ENCODE results near the gene SGMS1.
"Not testable (repeated sequence)": the region's sequence is repeated elsewhere in the genome, so short reads cannot be mapped to it uniquely, and the experiment has no call there.

SGMS1 gene

DNA sequence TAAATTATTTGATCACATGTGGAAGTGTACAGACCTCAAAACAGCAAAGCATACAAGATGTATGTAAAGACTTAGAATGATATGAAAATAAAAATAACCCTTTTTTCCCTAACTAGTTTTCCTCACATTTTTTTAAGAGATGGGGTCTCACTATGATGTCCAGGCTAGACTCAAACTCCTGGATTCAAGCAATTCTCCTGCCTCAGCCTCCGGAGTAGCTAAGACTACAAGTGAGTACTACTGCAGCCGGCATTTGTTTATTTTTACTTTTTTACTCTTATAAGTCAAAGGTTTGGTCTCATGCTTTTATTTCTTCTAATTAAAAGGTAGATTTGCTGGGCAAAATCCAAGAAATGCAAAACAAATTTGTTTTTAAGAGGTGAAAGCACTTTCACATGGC lies 248.0 kb downstream of the SGMS1 start:
- H3K4me3 ChIP-seq (ENCODE audit: low read depth, low read length): no peak overlapping the region
- TF ChIP-seq, protein P1, sequence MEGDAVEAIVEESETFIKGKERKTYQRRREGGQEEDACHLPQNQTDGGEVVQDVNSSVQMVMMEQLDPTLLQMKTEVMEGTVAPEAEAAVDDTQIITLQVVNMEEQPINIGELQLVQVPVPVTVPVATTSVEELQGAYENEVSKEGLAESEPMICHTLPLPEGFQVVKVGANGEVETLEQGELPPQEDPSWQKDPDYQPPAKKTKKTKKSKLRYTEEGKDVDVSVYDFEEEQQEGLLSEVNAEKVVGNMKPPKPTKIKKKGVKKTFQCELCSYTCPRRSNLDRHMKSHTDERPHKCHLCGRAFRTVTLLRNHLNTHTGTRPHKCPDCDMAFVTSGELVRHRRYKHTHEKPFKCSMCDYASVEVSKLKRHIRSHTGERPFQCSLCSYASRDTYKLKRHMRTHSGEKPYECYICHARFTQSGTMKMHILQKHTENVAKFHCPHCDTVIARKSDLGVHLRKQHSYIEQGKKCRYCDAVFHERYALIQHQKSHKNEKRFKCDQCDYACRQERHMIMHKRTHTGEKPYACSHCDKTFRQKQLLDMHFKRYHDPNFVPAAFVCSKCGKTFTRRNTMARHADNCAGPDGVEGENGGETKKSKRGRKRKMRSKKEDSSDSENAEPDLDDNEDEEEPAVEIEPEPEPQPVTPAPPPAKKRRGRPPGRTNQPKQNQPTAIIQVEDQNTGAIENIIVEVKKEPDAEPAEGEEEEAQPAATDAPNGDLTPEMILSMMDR (IDR thresholded peaks at IDR 0.05; ENCODE audit: low read depth, low read length, missing control alignments): no peak
- no peak for DNase-seq (ENCODE audit: low read depth)

DNA sequence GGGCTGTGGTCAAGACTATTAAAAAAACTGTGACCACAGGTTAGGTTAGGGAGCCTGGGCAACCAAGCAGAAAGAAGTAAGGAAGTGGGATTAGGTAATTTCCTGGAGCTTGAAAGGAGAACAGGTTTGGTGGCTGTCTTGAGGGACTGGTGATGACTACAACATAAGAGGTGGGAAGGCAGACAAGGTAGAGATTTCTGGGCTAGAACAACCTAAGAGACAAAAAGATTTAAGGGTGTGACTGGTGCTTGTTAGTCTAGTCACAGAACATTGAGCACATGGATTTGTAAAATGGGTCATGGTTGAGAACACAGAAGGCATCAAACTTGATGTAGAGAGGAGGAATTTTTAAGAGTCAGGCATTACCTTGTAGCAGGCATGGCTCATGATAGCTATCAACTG lies 248.7 kb downstream of the SGMS1 start:
- H3K4me3 ChIP-seq (ENCODE audit: low read depth, low read length): no peak overlapping the region
- TF ChIP-seq, protein P1 (IDR thresholded peaks at IDR 0.05; ENCODE audit: low read depth, low read length, missing control alignments): no peak
- DNase-seq (ENCODE audit: low read depth): no peak

DNA sequence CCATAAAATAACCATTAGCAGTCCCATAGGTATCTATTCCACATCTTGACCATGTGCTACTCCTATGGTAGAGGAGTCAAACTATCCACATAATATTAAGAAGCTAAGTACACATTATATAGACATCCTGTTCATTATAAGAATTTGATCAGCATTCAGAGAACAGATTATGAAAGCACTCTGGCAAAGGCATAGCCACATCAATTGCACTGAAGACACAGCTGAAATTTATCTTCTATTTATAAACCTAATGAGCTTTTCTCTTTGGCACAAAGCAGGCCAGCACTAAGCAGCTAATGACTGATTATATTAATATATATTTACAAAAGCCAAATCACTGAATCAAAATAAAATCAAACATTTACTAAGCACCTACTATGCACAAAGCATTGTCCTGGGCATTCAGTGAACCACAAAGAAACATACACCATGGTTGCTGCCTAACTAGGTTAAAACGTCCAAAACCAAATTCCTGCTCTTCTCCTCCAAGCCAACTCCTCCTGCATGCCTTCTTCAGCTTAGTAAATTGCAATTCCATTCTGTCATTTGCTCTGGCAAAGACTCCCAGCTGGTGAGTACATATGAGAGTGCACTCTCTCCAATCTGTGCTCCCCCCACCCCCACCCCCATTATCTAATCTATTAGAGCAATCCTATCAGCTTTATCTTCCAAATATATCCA lies 249.8 kb downstream of the SGMS1 start:
- no peak for DNase-seq (ENCODE audit: low read depth)
- no peak overlapping the region for H3K4me3 ChIP-seq (ENCODE audit: low read depth, low read length)
- TF ChIP-seq, protein P1 (IDR thresholded peaks at IDR 0.05; ENCODE audit: low read depth, low read length, missing control alignments): no peak

DNA sequence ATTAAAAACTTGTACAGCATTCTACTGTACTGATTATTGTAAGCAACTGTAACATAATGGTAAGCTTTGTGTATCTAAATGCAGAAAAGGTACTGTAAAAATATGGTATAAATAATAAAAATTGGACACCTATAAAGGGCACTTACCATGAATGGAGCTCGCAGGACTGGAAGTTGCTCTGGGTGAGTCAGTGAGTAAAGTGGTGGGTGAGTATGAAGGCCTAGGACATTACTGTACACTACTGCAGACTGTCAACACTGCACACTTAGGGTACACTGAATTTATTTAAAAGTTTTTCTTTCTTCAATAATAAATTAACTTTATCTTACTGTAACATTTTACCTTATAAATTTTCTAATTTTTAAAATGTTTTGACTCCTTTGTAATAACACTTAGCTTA lies 253.8 kb downstream of the SGMS1 start:
- H3K4me3 ChIP-seq (ENCODE audit: low read depth, low read length): no peak overlapping the region

DNA sequence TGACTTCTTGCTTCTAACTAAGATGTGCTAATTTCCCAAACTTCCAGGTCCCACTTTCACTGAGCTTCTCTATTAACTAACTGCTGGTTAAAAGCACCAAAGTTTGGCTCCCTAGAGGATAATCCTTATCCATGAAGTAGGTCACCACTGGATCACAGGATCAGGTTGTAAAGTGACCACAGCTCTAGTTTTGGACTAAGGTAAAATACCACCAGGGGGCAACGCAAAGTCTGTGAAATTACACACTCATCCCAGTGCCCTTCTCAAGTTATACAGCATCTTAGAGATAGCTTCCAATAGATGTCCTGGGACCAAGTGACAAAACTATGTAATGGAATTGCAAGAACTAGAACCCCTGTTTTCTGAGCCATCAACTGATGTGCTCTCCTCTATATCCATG lies 256.0 kb downstream of the SGMS1 start:
- DNase-seq (ENCODE audit: low read depth): no peak
- no peak overlapping the region for H3K4me3 ChIP-seq (ENCODE audit: low read depth, low read length)
- TF ChIP-seq, protein P1 (IDR thresholded peaks at IDR 0.05; ENCODE audit: low read depth, low read length, missing control alignments): peak; percentile 23

More for the DNA sequence above, 253.8 kb downstream of the SGMS1 start:
- DNase-seq (ENCODE audit: low read depth): no peak
- TF ChIP-seq, protein P1 (IDR thresholded peaks at IDR 0.05; ENCODE audit: low read depth, low read length, missing control alignments): no peak

DNA sequence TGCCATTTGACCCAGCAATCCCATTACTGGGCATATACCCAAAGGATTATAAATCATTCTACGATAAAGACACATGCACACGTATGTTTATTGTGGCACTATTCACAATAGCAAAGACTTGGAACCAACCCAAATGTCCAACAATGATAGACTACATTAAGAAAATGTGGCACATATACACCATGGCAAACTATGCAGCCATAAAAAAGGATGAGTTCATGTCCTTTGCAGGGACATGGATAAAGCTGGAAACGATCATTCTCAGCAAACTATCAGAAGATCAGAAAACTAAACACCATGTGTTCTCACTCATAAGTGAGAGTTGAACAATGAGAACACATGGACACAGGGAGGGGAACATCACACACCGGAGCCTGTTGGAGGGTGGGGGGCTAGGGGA lies 257.3 kb downstream of the SGMS1 start:
- not testable (repeated sequence) for H3K4me3 ChIP-seq (ENCODE audit: low read depth, low read length); DNase-seq (ENCODE audit: low read depth)

DNA sequence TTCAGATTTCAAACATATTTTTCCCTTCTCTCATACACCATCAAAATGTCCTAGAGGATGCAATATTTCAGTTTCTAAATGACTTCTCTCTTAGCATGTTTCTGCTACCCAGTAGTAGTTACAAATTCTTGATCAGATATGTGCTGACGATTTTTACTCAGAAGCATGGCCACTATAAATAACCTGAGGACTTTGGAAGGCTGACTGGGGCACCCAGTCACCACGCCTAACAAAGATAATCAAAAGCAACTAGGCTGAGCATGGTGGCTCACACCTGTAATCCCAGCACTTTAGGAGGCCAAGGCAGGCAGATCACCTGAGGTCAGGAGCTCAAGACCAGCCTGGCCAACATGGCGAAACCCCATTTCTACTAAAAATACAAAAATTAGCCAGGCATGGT lies 259.0 kb downstream of the SGMS1 start:
- not testable (repeated sequence) for H3K4me3 ChIP-seq (ENCODE audit: low read depth, low read length)

DNA sequence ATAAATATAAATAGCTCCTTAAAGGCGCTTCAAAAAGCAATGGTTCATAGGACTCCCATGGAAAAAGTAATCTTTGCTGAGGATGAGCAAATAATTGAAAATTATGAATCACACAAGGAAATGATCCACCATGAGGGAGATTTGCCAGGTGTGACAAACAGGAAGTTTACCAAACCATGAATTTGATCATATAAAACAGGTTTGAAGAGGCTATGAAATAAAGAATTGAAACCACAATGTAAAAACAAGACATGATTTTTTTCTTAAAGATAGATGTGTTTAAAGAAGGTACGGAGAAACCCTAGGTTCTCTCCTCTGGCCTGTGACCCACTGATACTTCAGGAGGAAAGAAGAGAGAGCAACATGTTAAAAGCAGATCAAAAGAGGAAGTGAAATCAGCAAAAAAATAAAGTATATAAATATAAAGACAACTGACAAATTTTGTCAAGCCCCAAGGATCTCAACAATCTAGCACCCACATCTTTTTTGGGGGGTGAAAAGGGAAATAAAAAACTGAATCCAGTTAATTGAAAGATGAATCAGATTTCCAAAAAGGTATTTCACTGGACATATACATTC lies 261.1 kb downstream of the SGMS1 start:
- DNase-seq (ENCODE audit: low read depth): peak; percentile 84
- H3K4me3 ChIP-seq (ENCODE audit: low read depth, low read length): no peak overlapping the region; the same call in 1 of the 2 replicates
- TF ChIP-seq, protein P1 (IDR thresholded peaks at IDR 0.05; ENCODE audit: low read depth, low read length, missing control alignments): no peak

More for the DNA sequence above, 259.0 kb downstream of the SGMS1 start:
- DNase-seq (ENCODE audit: low read depth): not testable (repeated sequence)
